Measurements from ENCODE around the gene NUP62.

The NUP62 gene

GRCh38 chr19:49858088-49858985, 71.0 kb downstream of the NUP62 start:
- no peak for DNase-seq (ENCODE audit: low read depth)
- no peak overlapping the region for H3K4me3 ChIP-seq (replicated peaks; ENCODE audit: low read depth, low read length)
- no peak for TF ChIP-seq CTCF (IDR thresholded peaks at IDR 0.05; ENCODE audit: low read length, missing control alignments)

GRCh38 chr19:49857838-49858087, 71.5 kb downstream of the NUP62 start:
- no peak overlapping the region for H3K4me3 ChIP-seq (replicated peaks; ENCODE audit: low read depth, low read length)
- TF ChIP-seq CTCF (IDR thresholded peaks at IDR 0.05; ENCODE audit: low read length, missing control alignments): no peak
- DNase-seq (ENCODE audit: low read depth): no peak

- DNase-seq (ENCODE audit: low read depth): no peak
- no peak overlapping the region for H3K4me3 ChIP-seq (replicated peaks; ENCODE audit: low read depth, low read length)
- no peak for TF ChIP-seq CTCF (IDR thresholded peaks at IDR 0.05; ENCODE audit: low read length, missing control alignments)
Measured at GRCh38 chr19:49857061-49857837, 72.1 kb downstream of the NUP62 start.

Measured in fibroblast of pulmonary artery (primary cell).